Caco-2 (cell line): ENCODE data around the gene PLPPR3. TPM values are rescaled to one million over a fixed set of nuclear protein-coding genes. Genes with fewer than 3 reads are reported as not detected.

ENCODE experiments used
- BruUV-seq: library from RNA; stranded (reverse); fragments of 400-500 nt; replicated peaks from 2 replicates; lab custom pipeline; 2021; lab: Mats Ljungman, UMichigan
- CTCF ChIA-PET: fragments of 300-600 bp; sonication (Branson Sonifier 250); formaldehyde crosslinking; loops from one replicate; lab custom pipeline; 2022; ENCODE audit warnings: antibody characterized with exemption; lab: Charles Lee
- POLR2A ChIA-PET: fragments of 300-600 bp; sonication (Branson Sonifier 250); formaldehyde crosslinking; loops from one replicate; lab custom pipeline; 2022; ENCODE audit warnings: antibody characterized with exemption; lab: Charles Lee
- DNase-seq, 2 experiments: peaks; one replicate each; pipeline versions ENCODE4 v3.0.0 to v3.0.0-alpha.2; 2020 to 2022
- H3K27me3 ChIP-seq: replicated peaks from 2 replicates; pipeline ENCODE4 v1.6.0; 2011; ENCODE audit warnings: low read length; ENCODE audit not compliant: control insufficient read depth, insufficient read depth
- H3K36me3 ChIP-seq: 2 replicates; pipeline ENCODE4 v1.5.1; 2011; ENCODE audit warnings: low read length; ENCODE audit not compliant: control insufficient read depth, insufficient read depth
- H3K4me1 ChIP-seq: fragments of 250-450 bp; sonication (Bioruptor Pico); 2 replicates; pipeline ENCODE4 v1.5.1; 2020; ENCODE audit warnings: mild to moderate bottlenecking
- H3K4me3 ChIP-seq: 2 replicates; pipeline ENCODE4 v1.5.1; 2011; ENCODE audit warnings: low read depth, mild to moderate bottlenecking, control low read depth, low read length
- H3K9me3 ChIP-seq: fragments of 250-450 bp; sonication (Bioruptor Pico); 2 replicates; pipeline ENCODE4 v1.5.1; 2020; ENCODE audit warnings: mild to moderate bottlenecking, moderate library complexity
- H3K27ac Mint-ChIP-seq: one replicate; pipeline ENCODE4 v1.8.0; 2022; ENCODE audit warnings: mixed read lengths; ENCODE audit not compliant: unreplicated experiment
- H3K27me3 Mint-ChIP-seq: one replicate; pipeline ENCODE4 v1.8.0; 2022; ENCODE audit warnings: mixed read lengths; ENCODE audit not compliant: insufficient read depth, unreplicated experiment
- H3K36me3 Mint-ChIP-seq: one replicate; pipeline ENCODE4 v1.8.0; 2022; ENCODE audit warnings: mild to moderate bottlenecking, mixed read lengths; ENCODE audit not compliant: insufficient read depth, unreplicated experiment
- H3K4me1 Mint-ChIP-seq: one replicate; pipeline ENCODE4 v1.8.0; 2022; ENCODE audit warnings: low read depth, mixed read lengths; ENCODE audit not compliant: unreplicated experiment
- H3K4me3 Mint-ChIP-seq: one replicate; pipeline ENCODE4 v1.8.0; 2022; ENCODE audit warnings: mild to moderate bottlenecking, moderate library complexity, mixed read lengths; ENCODE audit not compliant: unreplicated experiment
- H3K9me3 Mint-ChIP-seq: one replicate; pipeline ENCODE4 v1.8.0; 2022; ENCODE audit warnings: mixed read lengths; ENCODE audit not compliant: unreplicated experiment
- intact Hi-C: fragments of 100-400 bp; cut with micrococcal nuclease; formaldehyde crosslinking; loops from one replicate; pipeline ENCODE4 v1.10.0; 2022; ENCODE audit not compliant: unreplicated experiment
- total RNA-seq: library from RNA; stranded (reverse); gene quantifications from 2 replicates; pipeline ENCODE4 v1.2.3, GENCODE V29; 2022
- TF ChIP-seq, protein P1 (sequence below), 2 experiments: fragments of 200-600 bp in 1 of 2; IDR thresholded peaks; 1 replicate in 1 of 2; 2 replicates in 1 of 2; pipeline versions ENCODE4 v1.5.1 to v1.8.0; 2011 to 2022; ENCODE audit warnings: antibody characterized with exemption in 1 of 2, control low read depth in 1 of 2, inconsistent platforms in 1 of 2, low read depth in 1 of 2, low read length in 1 of 2, mild to moderate bottlenecking in 1 of 2, moderate library complexity in 1 of 2; ENCODE audit not compliant: insufficient read depth in 1 of 2, severe bottlenecking in 1 of 2, unreplicated experiment in 1 of 2

The PLPPR3 gene
- total RNA-seq, 1 experiment from 2014 or later: 7.1 TPM

DNA sequence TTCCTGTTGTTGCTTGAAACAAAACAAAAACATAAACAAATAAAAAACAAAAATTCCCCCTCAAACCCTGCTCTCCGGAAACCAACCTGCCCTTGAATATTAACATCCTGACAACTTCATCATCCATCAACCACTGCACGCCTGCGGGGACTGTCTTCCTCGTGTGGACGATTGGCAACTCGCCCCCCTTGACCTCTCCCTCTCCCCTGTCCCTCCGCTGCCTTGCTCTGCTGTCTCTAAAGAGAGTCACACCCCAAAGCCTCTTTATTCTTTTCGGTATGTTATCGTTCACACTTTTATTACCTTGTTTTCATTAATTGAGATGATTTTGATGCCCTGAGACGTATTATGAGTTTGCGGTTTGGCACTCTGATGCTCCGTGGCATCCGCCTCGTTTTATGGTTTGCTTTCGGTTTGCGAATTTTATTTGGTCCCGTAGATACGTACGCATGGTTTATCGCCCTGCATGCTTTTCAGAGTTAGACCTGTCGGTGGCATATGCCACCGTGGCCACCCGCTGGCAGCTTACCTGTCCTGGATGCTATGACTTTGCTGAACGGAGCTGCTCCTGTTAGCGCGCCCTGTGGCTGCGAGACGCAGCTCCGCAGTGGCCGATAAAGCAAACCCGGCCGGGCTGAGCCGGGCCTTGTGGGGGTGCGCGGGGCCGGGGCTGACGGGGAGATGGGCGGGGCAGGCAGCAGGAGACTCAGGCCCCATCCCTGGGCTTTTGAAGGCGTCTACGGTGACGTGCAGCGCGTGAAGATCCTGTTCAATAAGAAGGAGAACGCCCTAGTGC lies 13.9 kb downstream of the PLPPR3 start:
- Histone ChIP-seq H3K9me3 (no peaks in the 10 kb centered on the region), H3K4me3 (no peak overlapping the region), H3K27me3 (no peaks in the 10 kb centered on the region), H3K36me3 (peaks cover 12% of the 10 kb centered on the region), H3K4me1 (no peaks in the 10 kb centered on the region)
- Mint-ChIP-seq H3K27ac (peak overlapping the region; percentile 62), H3K27me3 (no peaks in the 10 kb centered on the region), H3K36me3 (peaks cover 91% of the 10 kb centered on the region), H3K4me3 (no peak overlapping the region), H3K9me3 (no peaks in the 10 kb centered on the region), H3K4me1 (no peaks in the 10 kb centered on the region)
- ChIA-PET CTCF (no interaction called here), POLR2A (interaction anchor here (0.6 kb wide), 1 partner anchor 265 kb away, joined by 5 read pairs; no protein-coding TSS in a partner anchor)
- TF ChIP-seq, protein P1, sequence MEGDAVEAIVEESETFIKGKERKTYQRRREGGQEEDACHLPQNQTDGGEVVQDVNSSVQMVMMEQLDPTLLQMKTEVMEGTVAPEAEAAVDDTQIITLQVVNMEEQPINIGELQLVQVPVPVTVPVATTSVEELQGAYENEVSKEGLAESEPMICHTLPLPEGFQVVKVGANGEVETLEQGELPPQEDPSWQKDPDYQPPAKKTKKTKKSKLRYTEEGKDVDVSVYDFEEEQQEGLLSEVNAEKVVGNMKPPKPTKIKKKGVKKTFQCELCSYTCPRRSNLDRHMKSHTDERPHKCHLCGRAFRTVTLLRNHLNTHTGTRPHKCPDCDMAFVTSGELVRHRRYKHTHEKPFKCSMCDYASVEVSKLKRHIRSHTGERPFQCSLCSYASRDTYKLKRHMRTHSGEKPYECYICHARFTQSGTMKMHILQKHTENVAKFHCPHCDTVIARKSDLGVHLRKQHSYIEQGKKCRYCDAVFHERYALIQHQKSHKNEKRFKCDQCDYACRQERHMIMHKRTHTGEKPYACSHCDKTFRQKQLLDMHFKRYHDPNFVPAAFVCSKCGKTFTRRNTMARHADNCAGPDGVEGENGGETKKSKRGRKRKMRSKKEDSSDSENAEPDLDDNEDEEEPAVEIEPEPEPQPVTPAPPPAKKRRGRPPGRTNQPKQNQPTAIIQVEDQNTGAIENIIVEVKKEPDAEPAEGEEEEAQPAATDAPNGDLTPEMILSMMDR (IDR thresholded peaks at IDR 0.05; ENCODE audit: insufficient read depth in 1 of 2, low read depth in 1 of 2, low read length in 1 of 2, severe bottlenecking in 1 of 2, unreplicated experiment in 1 of 2): no peak
- intact Hi-C loops: no loop called here
- DNase-seq: no peak
- BruUV-seq: no TSS peak

DNA sequence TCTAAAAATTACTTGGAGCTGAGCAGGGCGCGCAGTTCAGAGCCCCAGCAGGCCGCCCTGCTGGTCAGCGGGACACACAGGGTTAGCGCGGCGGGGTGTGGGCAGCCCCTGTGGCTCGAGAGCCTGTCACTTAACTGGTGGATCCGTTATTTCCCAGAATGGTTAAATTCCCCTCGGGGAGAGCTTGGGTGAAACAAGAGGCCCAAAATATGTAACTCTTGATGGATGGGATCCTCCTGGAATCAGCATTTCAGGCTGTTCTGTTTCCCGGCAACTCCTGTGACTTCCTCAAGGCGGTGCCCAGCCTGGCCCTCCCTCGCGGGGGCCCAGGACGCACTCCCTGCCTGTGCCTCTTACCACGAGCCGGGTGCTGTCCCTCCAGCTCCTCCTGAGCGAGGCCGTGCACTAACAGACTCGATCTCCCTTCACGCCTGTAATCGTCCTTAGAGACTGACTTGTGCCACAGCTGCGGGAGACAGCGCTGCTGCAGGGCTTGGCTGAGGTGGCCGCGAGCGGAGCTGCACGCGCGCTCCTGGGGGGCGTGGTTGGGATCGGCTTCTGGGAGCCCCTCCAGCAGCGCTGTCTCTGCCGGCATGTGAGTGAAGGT lies 14.8 kb downstream of the PLPPR3 start:
- H3K9me3 Mint-ChIP-seq: no peaks in the 10 kb centered on the region
- no peak overlapping the region for H3K4me3 ChIP-seq
- intact Hi-C loops: no loop called here
- peaks cover 12% of the 10 kb centered on the region for H3K36me3 ChIP-seq
- H3K4me3 Mint-ChIP-seq: no peak overlapping the region
- H3K27me3 Mint-ChIP-seq: no peaks in the 10 kb centered on the region
- TF ChIP-seq, protein P1 (IDR thresholded peaks at IDR 0.05; ENCODE audit: insufficient read depth in 1 of 2, low read depth in 1 of 2, low read length in 1 of 2, severe bottlenecking in 1 of 2, unreplicated experiment in 1 of 2): no peak
- no peak overlapping the region for H3K27ac Mint-ChIP-seq
- H3K4me1 ChIP-seq: peaks cover under 1% of the 10 kb centered on the region; the same call in 1 of the 2 replicates
- no peaks in the 10 kb centered on the region for H3K4me1 Mint-ChIP-seq
- no peaks in the 10 kb centered on the region for H3K9me3 ChIP-seq
- H3K36me3 Mint-ChIP-seq: peaks cover 97% of the 10 kb centered on the region
- POLR2A ChIA-PET: interaction anchor here (0.5 kb wide), 1 partner anchor 22 kb away, joined by 3 read pairs; no protein-coding TSS in a partner anchor
- DNase-seq: no peak
- no TSS peak for BruUV-seq
- no peaks in the 10 kb centered on the region for H3K27me3 ChIP-seq
- CTCF ChIA-PET: no interaction called here

DNA sequence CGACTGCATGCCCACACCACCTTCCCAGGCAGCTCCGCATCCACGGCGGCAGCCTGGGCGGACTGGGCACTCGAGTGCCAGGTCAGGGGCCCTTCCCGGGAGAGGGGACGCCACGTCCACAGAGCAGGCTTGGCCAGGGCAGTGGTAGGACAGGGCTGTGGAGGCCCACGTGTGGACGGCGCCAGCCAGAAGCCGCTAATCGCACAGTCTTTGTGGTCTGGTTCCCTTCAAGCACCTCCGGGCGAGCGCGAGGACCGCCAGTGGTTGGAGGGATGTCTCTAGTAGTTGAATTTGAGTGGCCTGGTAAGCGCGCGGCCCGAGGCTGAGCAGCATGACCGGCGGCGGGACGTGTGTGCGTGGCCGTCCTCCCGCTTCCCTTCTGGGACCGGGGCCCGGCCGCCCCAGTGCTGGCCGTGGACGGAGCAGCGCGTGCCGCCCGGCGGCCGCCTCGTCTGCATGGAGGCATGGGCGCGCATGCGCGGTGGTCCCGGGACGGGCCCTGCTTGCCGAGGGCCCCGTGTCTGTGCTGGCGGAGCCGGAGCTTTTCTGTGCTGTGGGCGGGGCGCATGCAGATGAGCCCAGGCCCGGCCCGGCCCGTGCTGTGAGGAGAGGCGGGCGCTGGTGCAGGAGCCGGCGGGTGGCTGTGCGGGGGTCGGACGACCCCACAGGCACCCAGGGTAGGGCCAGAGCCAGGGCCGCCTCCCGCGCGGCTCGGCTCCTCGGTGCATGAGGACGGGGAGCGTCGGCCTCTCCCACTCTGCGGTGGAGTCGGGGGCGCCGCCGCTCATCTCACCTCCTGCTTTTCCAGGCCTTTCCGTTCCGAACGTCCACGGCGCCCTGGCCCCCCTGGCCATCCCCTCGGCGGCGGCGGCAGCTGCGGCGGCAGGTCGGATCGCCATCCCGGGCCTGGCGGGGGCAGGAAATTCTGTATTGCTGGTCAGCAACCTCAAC lies 15.9 kb downstream of the PLPPR3 start:
- DNase-seq: no peak
- Histone ChIP-seq H3K4me3 (no peak overlapping the region), H3K4me1 (peaks cover 11% of the 10 kb centered on the region; the same call in 1 of the 2 replicates), H3K27me3 (no peaks in the 10 kb centered on the region), H3K9me3 (no peaks in the 10 kb centered on the region), H3K36me3 (peaks cover 18% of the 10 kb centered on the region)
- H3K27ac Mint-ChIP-seq: no peak overlapping the region
- peaks cover 97% of the 10 kb centered on the region for H3K36me3 Mint-ChIP-seq
- intact Hi-C loops: no loop called here
- POLR2A ChIA-PET: no interaction called here
- TF ChIP-seq, protein P1 (IDR thresholded peaks at IDR 0.05; ENCODE audit: insufficient read depth in 1 of 2, low read depth in 1 of 2, low read length in 1 of 2, severe bottlenecking in 1 of 2, unreplicated experiment in 1 of 2): no peak
- BruUV-seq: no TSS peak
- H3K4me1 Mint-ChIP-seq: no peaks in the 10 kb centered on the region
- CTCF ChIA-PET: no interaction called here
- no peaks in the 10 kb centered on the region for H3K9me3 Mint-ChIP-seq
- H3K4me3 Mint-ChIP-seq: no peak overlapping the region
- H3K27me3 Mint-ChIP-seq: no peaks in the 10 kb centered on the region
